Left lung (tissue), 10 donors: Measurements from ENCODE around the gene STK33. TPM values are rescaled to one million over a fixed set of nuclear protein-coding genes. Genes with fewer than 3 reads are reported as not detected.

Experiments
- ATAC-seq: fragments of 200-7000 bp; cut with Tn5 transposase; one replicate; pipeline ENCODE4 v1.9.1; 2020; ENCODE audit warnings: moderate library complexity
- DNase-seq, 4 donors: peaks; one replicate each; pipeline ENCODE4 v3.0.0-alpha.2; 2013 to 2020
- H3K27ac ChIP-seq, 2 donors: fragments of 200-600 bp; sonication (generic) in 1 of 2; one replicate each; pipeline versions ENCODE4 v1.5.0 to v1.8.0; 2020 to 2021
- H3K27me3 ChIP-seq, 2 donors: fragments of 200-600 bp; sonication (generic) in 1 of 2; one replicate each; pipeline versions ENCODE4 v1.5.0 to v1.8.0; 2020 to 2021
- H3K36me3 ChIP-seq, 2 donors: fragments of 200-600 bp; sonication (generic) in 1 of 2; one replicate each; pipeline versions ENCODE4 v1.5.0 to v1.8.0; 2020 to 2021
- H3K4me1 ChIP-seq, 2 donors: fragments of 200-600 bp; one replicate each; pipeline ENCODE4 v1.8.0; 2021
- H3K4me3 ChIP-seq, 2 donors: fragments of 200-600 bp; sonication (generic) in 1 of 2; one replicate each; pipeline versions ENCODE4 v1.5.0 to v1.8.0; 2020 to 2021; ENCODE audit warnings: mild to moderate bottlenecking in 1 of 2
- H3K9me3 ChIP-seq, 2 donors: fragments of 200-600 bp; sonication (generic) in 1 of 2; one replicate each; pipeline versions ENCODE4 v1.5.0 to v1.8.0; 2020 to 2021
- CTCF ChIP-seq, 2 donors: fragments of 200-600 bp; sonication (generic) in 1 of 2; IDR thresholded peaks; one replicate each; pipeline versions ENCODE4 v1.5.0 to v1.8.0; 2021; ENCODE audit warnings: antibody characterized with exemption in 2 of 2
- intact Hi-C, 2 donors: fragments of 100-400 bp; cut with DNase I; formaldehyde crosslinking; loops; one replicate each; pipeline versions ENCODE4 v1.11.2 to v1.14.2; 2022
- polyA plus RNA-seq, 6 donors: library from polyadenylated mRNA; unstranded; fragments of 120-200 nt; gene quantifications; one replicate each; pipeline ENCODE4 v1.2.1, GENCODE V29; 2013; ENCODE audit not compliant: insufficient read length in 6 of 6
- total RNA-seq, 2 donors: library from RNA; stranded (reverse); fragmentation: NEBNext Ultra II Directional; extraction: Animal tissue kit (Norgen Biotek cat#: 25700); gene quantifications; one replicate each; pipeline ENCODE4 v1.2.1, GENCODE V29; 2021
- donor health status: DM: no; HTN: yes; CAD: no.
- donor health status: DM: no; HTN: no; CAD: no.

Gene STK33
- total and polyA plus RNA-seq, 8 donors: 16.6 to 31.0 (median 24.0) TPM

DNA sequence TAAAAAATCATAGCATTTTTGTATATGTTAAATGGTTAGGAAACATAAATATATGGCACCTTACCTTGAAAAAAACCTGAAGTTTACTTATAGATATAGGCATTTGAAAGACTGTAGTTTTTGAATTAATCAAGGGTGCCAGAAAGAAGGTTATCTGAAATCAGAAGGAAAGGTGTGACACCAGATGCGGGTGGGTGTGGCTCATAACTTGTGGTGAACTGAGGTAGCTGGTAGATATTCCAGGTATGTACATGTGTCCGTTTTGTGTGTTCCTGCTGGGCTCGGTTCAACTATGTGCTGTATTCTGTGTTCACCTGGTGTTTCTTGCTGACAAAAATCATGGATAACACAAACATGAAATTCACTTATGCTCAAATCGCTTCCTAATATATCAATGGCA is 35.6 kb downstream of the STK33 start:
- intact Hi-C loops: no loop called here
- H3K9me3 ChIP-seq: no peaks in the 10 kb centered on the region
- no peak for DNase-seq
- H3K4me3 ChIP-seq: no peak overlapping the region
- H3K4me1 ChIP-seq: no peaks in the 10 kb centered on the region
- TF ChIP-seq CTCF (IDR thresholded peaks at IDR 0.05): no peak
- H3K36me3 ChIP-seq: no peaks in the 10 kb centered on the region
- ATAC-seq: no peak
- no peak overlapping the region for H3K27ac ChIP-seq
- H3K27me3 ChIP-seq: no peaks in the 10 kb centered on the region

- Histone ChIP-seq H3K27ac (no peak overlapping the region), H3K36me3 (no peaks in the 10 kb centered on the region), H3K9me3 (peaks cover 0 to 9% of the 10 kb centered on the region in 2 donors), H3K4me1 (no peaks in the 10 kb centered on the region), H3K27me3 (peaks cover 0 to 4% of the 10 kb centered on the region in 2 donors), H3K4me3 (no peak overlapping the region)
- intact Hi-C loops: no loop called here
- peak; percentile 87 for ATAC-seq
- DNase-seq: no peak
- no peak for TF ChIP-seq CTCF (IDR thresholded peaks at IDR 0.05)
Measured at GRCh38 chr11:8545698-8546366, 48.2 kb downstream of the STK33 start.

GRCh38 chr11:8544807-8545206 is 49.2 kb downstream of the STK33 start:
- H3K27me3 ChIP-seq: peaks cover 0 to 4% of the 10 kb centered on the region in 2 donors
- H3K4me1 ChIP-seq: no peaks in the 10 kb centered on the region
- DNase-seq (no peak), ATAC-seq (peak; percentile 72)
- no peak overlapping the region for H3K4me3 ChIP-seq
- intact Hi-C loops: no loop called here
- peaks cover 0 to 9% of the 10 kb centered on the region in 2 donors for H3K9me3 ChIP-seq
- no peaks in the 10 kb centered on the region for H3K36me3 ChIP-seq
- no peak overlapping the region for H3K27ac ChIP-seq
- no peak for TF ChIP-seq CTCF (IDR thresholded peaks at IDR 0.05)

DNA sequence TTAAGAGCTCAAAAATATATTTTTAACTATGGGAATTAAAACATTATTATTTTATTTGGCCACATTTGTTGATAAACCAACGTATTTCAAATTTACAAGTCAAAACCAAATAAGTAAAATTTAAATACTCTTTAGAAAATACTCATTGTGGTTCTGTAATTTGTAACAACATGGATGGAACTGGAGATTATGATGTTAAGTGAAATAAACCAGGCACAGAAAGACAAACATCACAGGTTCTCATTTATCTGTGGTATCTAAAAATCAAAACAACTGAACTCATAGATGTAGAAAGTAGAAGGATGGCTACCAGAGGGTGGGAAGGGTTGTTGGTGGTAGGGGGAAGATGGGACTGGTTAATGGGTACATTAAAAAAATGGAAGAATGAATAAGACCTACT is 50.8 kb downstream of the STK33 start:
- DNase-seq (no peak), ATAC-seq (no peak)
- intact Hi-C loops: no loop called here
- Histone ChIP-seq H3K27me3 (peaks cover 0 to 4% of the 10 kb centered on the region in 2 donors), H3K4me1 (no peaks in the 10 kb centered on the region), H3K36me3 (no peaks in the 10 kb centered on the region), H3K4me3 (no peak overlapping the region), H3K9me3 (peaks cover 0 to 7% of the 10 kb centered on the region in 2 donors), H3K27ac (no peak overlapping the region)
- TF ChIP-seq CTCF (IDR thresholded peaks at IDR 0.05): no peak

DNA sequence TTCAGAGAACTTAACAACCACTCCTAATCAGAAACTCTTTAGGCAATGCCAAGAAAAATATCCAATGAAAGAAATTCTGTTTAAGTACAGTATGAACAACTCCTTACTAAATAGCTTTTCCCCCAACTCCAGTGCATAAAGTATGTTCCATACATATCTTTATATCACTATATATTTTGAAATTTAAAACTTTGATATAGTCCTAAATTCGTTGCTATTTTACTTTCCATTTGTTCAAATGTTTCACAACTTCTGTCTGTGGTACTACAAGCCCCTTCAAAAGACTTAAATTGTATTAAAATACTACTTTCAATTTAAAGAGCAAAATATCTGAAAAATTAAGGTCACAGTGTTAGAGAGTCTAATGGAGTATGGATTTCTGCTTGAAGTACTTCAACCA is 52.6 kb downstream of the STK33 start:
- no peak for ATAC-seq

More for the DNA sequence above, 52.6 kb downstream of the STK33 start:
- Histone ChIP-seq H3K27ac (no peak overlapping the region), H3K4me1 (no peaks in the 10 kb centered on the region), H3K27me3 (peaks cover 0 to 4% of the 10 kb centered on the region in 2 donors), H3K36me3 (no peaks in the 10 kb centered on the region), H3K9me3 (no peaks in the 10 kb centered on the region), H3K4me3 (no peak overlapping the region)
- intact Hi-C loops: no loop called here
- DNase-seq: no peak
- TF ChIP-seq CTCF (IDR thresholded peaks at IDR 0.05): no peak
